DOHH2 (cell line): Measurements from ENCODE around the gene SMC4.

Source experiments
- EZH2phosphoT487 ChIP-seq: fragments of 200-600 bp; sonication (generic); IDR thresholded peaks from 2 replicates; pipeline ENCODE4 v1.6.1; 2017; ENCODE audit warnings: borderline replicate concordance, mild to moderate bottlenecking, antibody characterized with exemption, low read length, moderate library complexity, mixed read lengths
- TF ChIP-seq, protein P1 (sequence below): fragments of 200-600 bp; sonication (generic); IDR thresholded peaks from one replicate; pipeline ENCODE4 v1.5.1; 2014; ENCODE audit warnings: antibody characterized with exemption, mild to moderate bottlenecking, low read depth, low read length; ENCODE audit not compliant: poor library complexity, severe bottlenecking

DNA sequence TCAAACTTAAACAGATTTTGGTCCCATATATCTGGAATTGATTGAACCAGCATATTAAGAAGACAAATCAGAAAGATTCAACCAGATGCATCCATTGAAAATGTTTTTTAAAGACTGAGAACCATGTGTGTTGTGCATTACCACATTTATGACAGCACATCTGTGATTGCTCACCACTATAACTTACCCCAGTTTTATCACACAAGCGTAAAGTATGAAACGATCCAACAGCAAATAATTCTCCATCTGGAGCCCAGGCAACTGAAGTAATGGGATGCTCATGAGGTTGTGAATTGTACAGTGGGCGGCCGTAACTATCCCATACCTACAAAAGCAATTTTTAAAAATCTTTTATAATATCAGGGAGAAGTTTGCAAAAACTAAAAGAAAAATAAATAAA is 43.6 kb upstream of the SMC4 start:
- TF ChIP-seq, protein P1, sequence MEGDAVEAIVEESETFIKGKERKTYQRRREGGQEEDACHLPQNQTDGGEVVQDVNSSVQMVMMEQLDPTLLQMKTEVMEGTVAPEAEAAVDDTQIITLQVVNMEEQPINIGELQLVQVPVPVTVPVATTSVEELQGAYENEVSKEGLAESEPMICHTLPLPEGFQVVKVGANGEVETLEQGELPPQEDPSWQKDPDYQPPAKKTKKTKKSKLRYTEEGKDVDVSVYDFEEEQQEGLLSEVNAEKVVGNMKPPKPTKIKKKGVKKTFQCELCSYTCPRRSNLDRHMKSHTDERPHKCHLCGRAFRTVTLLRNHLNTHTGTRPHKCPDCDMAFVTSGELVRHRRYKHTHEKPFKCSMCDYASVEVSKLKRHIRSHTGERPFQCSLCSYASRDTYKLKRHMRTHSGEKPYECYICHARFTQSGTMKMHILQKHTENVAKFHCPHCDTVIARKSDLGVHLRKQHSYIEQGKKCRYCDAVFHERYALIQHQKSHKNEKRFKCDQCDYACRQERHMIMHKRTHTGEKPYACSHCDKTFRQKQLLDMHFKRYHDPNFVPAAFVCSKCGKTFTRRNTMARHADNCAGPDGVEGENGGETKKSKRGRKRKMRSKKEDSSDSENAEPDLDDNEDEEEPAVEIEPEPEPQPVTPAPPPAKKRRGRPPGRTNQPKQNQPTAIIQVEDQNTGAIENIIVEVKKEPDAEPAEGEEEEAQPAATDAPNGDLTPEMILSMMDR, result no peak
- TF ChIP-seq EZH2phosphoT487, result no peak
